ENCODE data around the gene SMIM10L2A. TPM values are rescaled to one million over a fixed set of nuclear protein-coding genes. Genes with fewer than 3 reads are reported as not detected.

Gene SMIM10L2A
- 0.52 and 0.86 TPM in 2 replicates for total RNA-seq

GRCh38 chrX:135421932-135422809, at the start of gene SMIM10L2A:
Gene SMIM10L2A (plus strand): TSS chrX:135421944. CDS start chrX:135422132, 188 bp downstream.

Small RNAs within 50 kb of the gene (small RNA-seq; reads per million reads assigned to genes)
- gene RNA5SP515, result not detected

Other genes starting within 250 kb of the SMIM10L2A start
- not detected in 2 replicates for gene ETDA, start 169.9 kb upstream of the SMIM10L2A start, total RNA-seq
- not detected in 2 replicates for gene ETDC, start 112.5 kb upstream of the SMIM10L2A start, total RNA-seq
- gene ZNF75D, start 77.8 kb upstream of the SMIM10L2A start, total RNA-seq, result 7.9 and 8.5 TPM in 2 replicates
- 17.3 and 20.6 TPM in 2 replicates for gene ZNF449, start 77.1 kb upstream of the SMIM10L2A start, total RNA-seq
- 4.0 and 4.6 TPM in 2 replicates for gene INTS6L, start 98.7 kb downstream of the SMIM10L2A start, total RNA-seq